PC-9 (cell line): ENCODE measurements around the gene ERCC3.

Experiments
- EZH2 ChIP-seq: fragments of 200-600 bp; sonication (generic); IDR thresholded peaks from 2 replicates; pipeline ENCODE4 v1.8.0; 2017; ENCODE audit warnings: antibody characterized with exemption, low read depth
- TF ChIP-seq, protein P1 (sequence below): fragments of 200-600 bp; sonication (generic); conservative IDR thresholded peaks from 2 replicates; pipeline ENCODE4 v1.6.1; 2017; ENCODE audit warnings: mixed run types, antibody characterized with exemption, mild to moderate bottlenecking, moderate library complexity

- TF ChIP-seq, protein P1, sequence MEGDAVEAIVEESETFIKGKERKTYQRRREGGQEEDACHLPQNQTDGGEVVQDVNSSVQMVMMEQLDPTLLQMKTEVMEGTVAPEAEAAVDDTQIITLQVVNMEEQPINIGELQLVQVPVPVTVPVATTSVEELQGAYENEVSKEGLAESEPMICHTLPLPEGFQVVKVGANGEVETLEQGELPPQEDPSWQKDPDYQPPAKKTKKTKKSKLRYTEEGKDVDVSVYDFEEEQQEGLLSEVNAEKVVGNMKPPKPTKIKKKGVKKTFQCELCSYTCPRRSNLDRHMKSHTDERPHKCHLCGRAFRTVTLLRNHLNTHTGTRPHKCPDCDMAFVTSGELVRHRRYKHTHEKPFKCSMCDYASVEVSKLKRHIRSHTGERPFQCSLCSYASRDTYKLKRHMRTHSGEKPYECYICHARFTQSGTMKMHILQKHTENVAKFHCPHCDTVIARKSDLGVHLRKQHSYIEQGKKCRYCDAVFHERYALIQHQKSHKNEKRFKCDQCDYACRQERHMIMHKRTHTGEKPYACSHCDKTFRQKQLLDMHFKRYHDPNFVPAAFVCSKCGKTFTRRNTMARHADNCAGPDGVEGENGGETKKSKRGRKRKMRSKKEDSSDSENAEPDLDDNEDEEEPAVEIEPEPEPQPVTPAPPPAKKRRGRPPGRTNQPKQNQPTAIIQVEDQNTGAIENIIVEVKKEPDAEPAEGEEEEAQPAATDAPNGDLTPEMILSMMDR: no peak
- no peak for TF ChIP-seq EZH2
Observed at GRCh38 chr2:127256381-127256780, 37.6 kb downstream of the ERCC3 start.
